H1 (cell line): ENCODE results near the gene PAX6. TPM values are rescaled to one million over a fixed set of nuclear protein-coding genes. Genes with fewer than 3 reads are reported as not detected.

Experiments used
- ASH2L ChIP-seq: fragments of 200-600, 300-600 bp; sonication (generic); IDR thresholded peaks from one replicate; pipeline ENCODE4 v1.7.1; 2017; ENCODE audit warnings: low read length
- CEBPB ChIP-seq: IDR thresholded peaks from 2 replicates; pipeline ENCODE4 v1.6.1; 2012; ENCODE audit warnings: low read depth, low read length
- CHD7 ChIP-seq: fragments of 300-600 bp; sonication (generic); IDR thresholded peaks from 2 replicates; pipeline ENCODE4 v1.7.1; 2012; ENCODE audit warnings: low read length, moderate library complexity, mild to moderate bottlenecking, inconsistent platforms; ENCODE audit not compliant: insufficient replicate concordance
- EZH2 ChIP-seq: fragments of 200-600 bp; sonication (generic); IDR thresholded peaks from 2 replicates; pipeline ENCODE4 v1.7.1; 2012; ENCODE audit warnings: low read depth, mild to moderate bottlenecking, moderate library complexity, low read length, inconsistent platforms; ENCODE audit not compliant: severe bottlenecking
- JUN ChIP-seq: IDR thresholded peaks from 2 replicates; pipeline ENCODE4 v1.6.1; 2011; ENCODE audit warnings: low read depth, mild to moderate bottlenecking, improper control_type of control experiment, low read length
- MAX ChIP-seq: IDR thresholded peaks from 2 replicates; pipeline ENCODE4 v1.6.1; 2012; ENCODE audit warnings: inconsistent platforms
- NRF1 ChIP-seq: IDR thresholded peaks from 2 replicates; pipeline ENCODE4 v1.6.1; 2011; ENCODE audit warnings: mild to moderate bottlenecking, low read depth, low read length, improper control_type of control experiment
- PHF8 ChIP-seq: fragments of 200-600 bp; sonication (generic); conservative IDR thresholded peaks from 2 replicates; pipeline ENCODE4 v1.7.1; 2012; ENCODE audit warnings: low read depth, mild to moderate bottlenecking, inconsistent platforms, low read length, moderate library complexity
- RNF2 ChIP-seq: fragments of 200-900, 300-1000 bp; sonication (generic); IDR thresholded peaks from 2 replicates; pipeline ENCODE4 v1.7.1; 2016; ENCODE audit warnings: borderline replicate concordance, low read depth, mild to moderate bottlenecking, antibody characterized with exemption, low read length; ENCODE audit not compliant: poor library complexity, severe bottlenecking; ENCODE audit errors: missing control alignments
- SAP30 ChIP-seq: fragments of 300-600 bp; sonication (generic); IDR thresholded peaks from 2 replicates; pipeline ENCODE4 v1.7.1; 2012; ENCODE audit warnings: low read length, moderate library complexity, mild to moderate bottlenecking, inconsistent platforms; ENCODE audit not compliant: insufficient read depth, insufficient replicate concordance
- polyA plus RNA-seq, 7 experiments: library from polyadenylated mRNA; depleted of rRNA in 3 of 7; stranded (reverse) in 5 of 7; unstranded in 2 of 7; fragments of >200 nt in 5 of 7; fragments of 200-250 nt in 2 of 7; gene quantifications; 1 replicate in 5 of 7; 2 replicates in 1 of 7; 4 replicates in 1 of 7; pipeline versions ENCODE4 v1.2.1 to v1.2.3, GENCODE V29; 2011 to 2013; ENCODE audit warnings: missing spikeins in 2 of 7, mixed read lengths in 2 of 7
- total RNA-seq: library from RNA; stranded (reverse); fragmentation: NEBNext Ultra II Directional; extraction: Animal tissue kit (Norgen Biotek cat#: 25700); gene quantifications from 2 replicates; pipeline ENCODE4 v1.2.1, GENCODE V29; 2021

PAX6 gene
- total and polyA plus RNA-seq, 2 of the 8 experiments (the other 6 are each of a cell fraction or from before 2014, with no cell fraction given): 0.30 to 0.65 TPM

GRCh38 chr11:31814176-31814868 is 3.2 kb upstream of the PAX6 start (continued):
- TF ChIP-seq MAX: no peak
- no peak for TF ChIP-seq ASH2L
- TF ChIP-seq JUN: no peak
- no peak for TF ChIP-seq CEBPB
- peak; percentile 90 for TF ChIP-seq EZH2
- TF ChIP-seq PHF8: no peak
- no peak for TF ChIP-seq NRF1
- peak; percentile 16 for TF ChIP-seq RNF2
- TF ChIP-seq CHD7: no peak
- no peak for TF ChIP-seq SAP30
